Testis (tissue), 3 donors: Measurements from ENCODE around the gene ERBIN. TPM values are rescaled to one million over a fixed set of nuclear protein-coding genes. Genes with fewer than 3 reads are reported as not detected.

Experiments
- polyA plus RNA-seq: library from polyadenylated mRNA; stranded (reverse); fragments of 350-450 nt; fragmentation: Illumina TruSeq; extraction: RNeasy Lipid Tissue Mini Kit (QIAGEN cat#74804); gene quantifications from one replicate; pipeline ENCODE4 v1.2.3, GENCODE V29; 2014; ENCODE audit warnings: low read depth, low replicate concordance; ENCODE audit not compliant: insufficient read depth
- small RNA-seq, 2 donors: library from RNA; depleted of rRNA; stranded (forward); fragments of <200 nt; gene quantifications; one replicate each; pipeline ENCODE3, GENCODE V24; 2016
- total RNA-seq, 2 donors: library from RNA; depleted of rRNA; stranded (reverse); fragments of >200 nt; gene quantifications; one replicate each; pipeline ENCODE4 v1.2.3, GENCODE V29; 2016

The ERBIN gene
- total and polyA plus RNA-seq, 3 donors from 2014 or later, result 45.7 to 98.3 (median 79.8) TPM

Small RNAs within 50 kb of the gene (small RNA-seq; reads per million reads assigned to genes)
- 0 reads per million in 2 donors for gene RF00598

Other genes with a start within 250 kb of the ERBIN start
- gene SGTB, start 204.5 kb upstream of the ERBIN start, total RNA-seq, result 1 to 10 TPM; 3.8 to 4.5 TPM
- gene SGTB, start 204.5 kb upstream of the ERBIN start, polyA plus RNA-seq, result 2.3 TPM
- gene NLN, start 204.4 kb upstream of the ERBIN start, total RNA-seq, result 10 to 100 TPM in 1 of 2 donors, 1 to 10 TPM in 1; 8.1 to 10.1 TPM
- 6.4 TPM for gene NLN, start 204.4 kb upstream of the ERBIN start, polyA plus RNA-seq
- gene SREK1, start 217.7 kb downstream of the ERBIN start, total RNA-seq, result 100 to 1,000 TPM; 108 to 139 TPM
- 28.4 TPM for gene SREK1, start 217.7 kb downstream of the ERBIN start, polyA plus RNA-seq